ENCODE data around the gene STK17B.

DNA sequence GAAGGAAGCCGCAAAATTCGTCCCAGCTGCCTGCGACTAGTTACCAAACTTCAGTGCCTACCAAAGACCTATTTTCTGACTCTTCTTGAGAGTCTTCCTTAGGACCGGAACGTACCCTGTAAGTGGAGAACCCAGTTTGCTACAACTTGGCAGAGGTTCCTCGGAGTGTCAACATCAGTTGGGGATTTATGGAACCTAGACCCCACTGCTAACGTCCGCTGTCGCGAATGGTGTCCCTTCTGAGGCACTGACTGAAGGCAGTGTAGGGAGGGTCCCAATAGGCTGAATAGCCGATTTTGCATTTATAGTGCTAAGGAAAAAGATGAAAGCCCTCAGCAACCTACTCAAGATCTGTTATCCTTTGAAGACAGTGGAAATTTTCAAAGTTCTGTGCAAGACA lies 568 bp upstream of the STK17B start:
- TF ChIP-seq, protein P1, sequence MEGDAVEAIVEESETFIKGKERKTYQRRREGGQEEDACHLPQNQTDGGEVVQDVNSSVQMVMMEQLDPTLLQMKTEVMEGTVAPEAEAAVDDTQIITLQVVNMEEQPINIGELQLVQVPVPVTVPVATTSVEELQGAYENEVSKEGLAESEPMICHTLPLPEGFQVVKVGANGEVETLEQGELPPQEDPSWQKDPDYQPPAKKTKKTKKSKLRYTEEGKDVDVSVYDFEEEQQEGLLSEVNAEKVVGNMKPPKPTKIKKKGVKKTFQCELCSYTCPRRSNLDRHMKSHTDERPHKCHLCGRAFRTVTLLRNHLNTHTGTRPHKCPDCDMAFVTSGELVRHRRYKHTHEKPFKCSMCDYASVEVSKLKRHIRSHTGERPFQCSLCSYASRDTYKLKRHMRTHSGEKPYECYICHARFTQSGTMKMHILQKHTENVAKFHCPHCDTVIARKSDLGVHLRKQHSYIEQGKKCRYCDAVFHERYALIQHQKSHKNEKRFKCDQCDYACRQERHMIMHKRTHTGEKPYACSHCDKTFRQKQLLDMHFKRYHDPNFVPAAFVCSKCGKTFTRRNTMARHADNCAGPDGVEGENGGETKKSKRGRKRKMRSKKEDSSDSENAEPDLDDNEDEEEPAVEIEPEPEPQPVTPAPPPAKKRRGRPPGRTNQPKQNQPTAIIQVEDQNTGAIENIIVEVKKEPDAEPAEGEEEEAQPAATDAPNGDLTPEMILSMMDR (IDR thresholded peaks at IDR 0.05), result no peak
- TF ChIP-seq POLR2A (IDR thresholded peaks at IDR 0.05; ENCODE audit: low read depth), result no peak
